ENCODE measurements around the gene COTL1.

COTL1 gene

GRCh38 chr16:84617041-84617790 is 662 bp downstream of the COTL1 start:
- peak overlapping the region; percentile 87 for H3K9ac ChIP-seq (ENCODE audit: low read length)
- no peaks in the 10 kb centered on the region for H4K20me1 ChIP-seq (ENCODE audit: low read depth, low read length)
- H3K4me2 ChIP-seq (ENCODE audit: low read depth, low read length, poor library complexity, severe bottlenecking), result peak overlapping the region; percentile 68
- peak overlapping the region; percentile 12 for H2AFZ ChIP-seq (ENCODE audit: low read depth, low read length, severe bottlenecking)
- H3K27ac ChIP-seq (ENCODE audit: low read depth, low read length), result peak overlapping the region; percentile 66
- no peaks in the 10 kb centered on the region for H3K27me3 ChIP-seq (ENCODE audit: low read length)
- H3K4me3 ChIP-seq (ENCODE audit: insufficient read depth, low read length, poor library complexity, severe bottlenecking), result peak overlapping the region; percentile 91
- no peaks in the 10 kb centered on the region for H3K9me2 ChIP-seq (replicated peaks; ENCODE audit: insufficient read depth, low read length)
- peaks cover 54% of the 10 kb centered on the region for H3K79me2 ChIP-seq (ENCODE audit: insufficient read depth, low read length)
- 0 out of 2 replicates have a peak, but pooled peaks cover 4% of the 10 kb centered on the region for H3K36me3 ChIP-seq (ENCODE audit: low read length)
- peaks cover 22% of the 10 kb centered on the region; the same call in 1 of the 2 replicates for H3F3A ChIP-seq (ENCODE audit: insufficient read depth)
- no peaks in the 10 kb centered on the region for H3K9me3 ChIP-seq (ENCODE audit: insufficient read depth, low read length)
- TF ChIP-seq EZH2phosphoT487 (conservative IDR thresholded peaks at IDR 0.05; ENCODE audit: low read length) (no peak), CTCF (IDR thresholded peaks at IDR 0.05; ENCODE audit: insufficient read depth, low read length, poor library complexity, severe bottlenecking) (no peak)

GRCh38 chr16:84616515-84616914 is 1.4 kb downstream of the COTL1 start:
- Histone ChIP-seq H3K27ac (ENCODE audit: low read depth, low read length) (peak overlapping the region; percentile 66), H4K20me1 (ENCODE audit: low read depth, low read length) (no peaks in the 10 kb centered on the region), H2AFZ (ENCODE audit: low read depth, low read length, severe bottlenecking) (peak overlapping the region; percentile 2)

GRCh38 chr16:84614968-84615813 is 2.7 kb downstream of the COTL1 start:
- Histone ChIP-seq H3K9me2 (replicated peaks; ENCODE audit: insufficient read depth, low read length) (no peaks in the 10 kb centered on the region), H3K27ac (ENCODE audit: low read depth, low read length) (peak overlapping the region; percentile 66), H2AFZ (ENCODE audit: low read depth, low read length, severe bottlenecking) (no peak overlapping the region), H3K9me3 (ENCODE audit: insufficient read depth, low read length) (no peaks in the 10 kb centered on the region), H3K36me3 (ENCODE audit: low read length) (peaks cover 4% of the 10 kb centered on the region; the same call in 1 of the 2 replicates), H3F3A (ENCODE audit: insufficient read depth) (peaks cover 17% of the 10 kb centered on the region; the same call in 1 of the 2 replicates), H3K79me2 (ENCODE audit: insufficient read depth, low read length) (peaks cover 74% of the 10 kb centered on the region), H3K4me3 (ENCODE audit: insufficient read depth, low read length, poor library complexity, severe bottlenecking) (peak overlapping the region; percentile 91), H3K27me3 (ENCODE audit: low read length) (no peaks in the 10 kb centered on the region), H4K20me1 (ENCODE audit: low read depth, low read length) (no peaks in the 10 kb centered on the region), H3K9ac (ENCODE audit: low read length) (peak overlapping the region; percentile 87), H3K4me2 (ENCODE audit: low read depth, low read length, poor library complexity, severe bottlenecking) (peak overlapping the region; percentile 68)
- TF ChIP-seq EZH2phosphoT487 (conservative IDR thresholded peaks at IDR 0.05; ENCODE audit: low read length) (no peak), CTCF (IDR thresholded peaks at IDR 0.05; ENCODE audit: insufficient read depth, low read length, poor library complexity, severe bottlenecking) (no peak)

More at GRCh38 chr16:84616515-84616914, 1.4 kb downstream of the COTL1 start:
- TF ChIP-seq CTCF (IDR thresholded peaks at IDR 0.05; ENCODE audit: insufficient read depth, low read length, poor library complexity, severe bottlenecking), result no peak
- no peak for TF ChIP-seq EZH2phosphoT487 (conservative IDR thresholded peaks at IDR 0.05; ENCODE audit: low read length)
- Histone ChIP-seq H3K4me3 (ENCODE audit: insufficient read depth, low read length, poor library complexity, severe bottlenecking) (peak overlapping the region; percentile 91), H3K4me2 (ENCODE audit: low read depth, low read length, poor library complexity, severe bottlenecking) (peak overlapping the region; percentile 68), H3K27me3 (ENCODE audit: low read length) (no peaks in the 10 kb centered on the region), H3K36me3 (ENCODE audit: low read length) (0 out of 2 replicates have a peak, but pooled peaks cover 4% of the 10 kb centered on the region), H3K9me2 (replicated peaks; ENCODE audit: insufficient read depth, low read length) (no peaks in the 10 kb centered on the region), H3K9ac (ENCODE audit: low read length) (peak overlapping the region; percentile 87), H3K9me3 (ENCODE audit: insufficient read depth, low read length) (no peaks in the 10 kb centered on the region), H3K79me2 (ENCODE audit: insufficient read depth, low read length) (peaks cover 61% of the 10 kb centered on the region), H3F3A (ENCODE audit: insufficient read depth) (peaks cover 22% of the 10 kb centered on the region; the same call in 1 of the 2 replicates)
